ENCODE results near the gene KLK2. TPM values are rescaled to one million over a fixed set of nuclear protein-coding genes. Genes with fewer than 3 reads are reported as not detected.

KLK2 gene
- total and polyA plus RNA-seq, 2 of the 13 experiments (the other 11 are each of a cell fraction or from before 2014, with no cell fraction given) = 0.11 TPM; not detected in 1

DNA sequence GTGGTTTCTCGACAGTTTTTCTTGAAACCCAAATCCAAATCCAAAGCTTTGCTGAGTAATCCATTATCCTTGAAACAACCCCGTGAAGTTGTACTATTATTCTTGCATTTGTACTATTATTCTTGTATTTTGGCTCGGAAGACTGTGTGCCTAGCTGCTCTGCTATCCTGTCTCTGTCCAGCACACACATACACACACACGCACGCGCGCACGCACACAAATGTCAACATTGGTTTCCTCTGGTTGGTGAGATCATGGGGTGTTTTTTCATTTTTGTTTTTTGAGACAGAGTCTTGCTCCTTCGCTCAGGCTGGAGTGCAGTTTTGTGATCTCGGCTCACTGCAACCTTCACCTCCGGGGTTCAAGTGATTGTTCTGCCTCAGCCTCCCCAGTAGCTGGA, 52.9 kb downstream of the KLK2 start:
- intact Hi-C loops (cut with micrococcal nuclease; ENCODE audit: unreplicated experiment) = no loop called here
- ATAC-seq (no peak), FAIRE-seq (no peak), DNase-seq (ENCODE audit: low spot score) (no peak)
- BruUV-seq (replicated peaks) = no TSS peak
- Histone ChIP-seq H4K20me1 (ENCODE audit: insufficient read depth, low read length) (no peaks in the 10 kb centered on the region), H3K9ac (ENCODE audit: insufficient read depth, low read depth, low read length) (no peak overlapping the region), H3K4me1 (ENCODE audit: insufficient read depth, low read length) (no peaks in the 10 kb centered on the region), H2AFZ (ENCODE audit: low read length) (no peak overlapping the region), H3K4me2 (ENCODE audit: low read depth, low read length) (no peak overlapping the region), H3K9me3 (ENCODE audit: low read length) (no peaks in the 10 kb centered on the region), H3K36me3 (replicated peaks in 1 of 2; ENCODE audit: control insufficient read depth in 1 of 2, insufficient read depth in 2 of 2, low read length in 2 of 2) (no peaks in the 10 kb centered on the region), H3K27ac (ENCODE audit: extremely low read length, insufficient read depth, low read length) (no peak overlapping the region), H3K4me3 (replicated peaks in 1 of 3; ENCODE audit: insufficient read depth in 1 of 3, low read depth in 2 of 3, low read length in 3 of 3) (no peak overlapping the region), H3K27me3 (ENCODE audit: control insufficient read depth in 1 of 2, insufficient read depth in 2 of 2, low read length in 2 of 2) (no peaks in the 10 kb centered on the region; a peak in 1 of 5 replicates), H3K79me2 (ENCODE audit: insufficient read depth, low read length) (no peaks in the 10 kb centered on the region)
- WGBS (ENCODE audit: low lambda C conversion rate) = 47% methylated on average over 11 of the region's 11 CpGs
- TF ChIP-seq, protein P1, sequence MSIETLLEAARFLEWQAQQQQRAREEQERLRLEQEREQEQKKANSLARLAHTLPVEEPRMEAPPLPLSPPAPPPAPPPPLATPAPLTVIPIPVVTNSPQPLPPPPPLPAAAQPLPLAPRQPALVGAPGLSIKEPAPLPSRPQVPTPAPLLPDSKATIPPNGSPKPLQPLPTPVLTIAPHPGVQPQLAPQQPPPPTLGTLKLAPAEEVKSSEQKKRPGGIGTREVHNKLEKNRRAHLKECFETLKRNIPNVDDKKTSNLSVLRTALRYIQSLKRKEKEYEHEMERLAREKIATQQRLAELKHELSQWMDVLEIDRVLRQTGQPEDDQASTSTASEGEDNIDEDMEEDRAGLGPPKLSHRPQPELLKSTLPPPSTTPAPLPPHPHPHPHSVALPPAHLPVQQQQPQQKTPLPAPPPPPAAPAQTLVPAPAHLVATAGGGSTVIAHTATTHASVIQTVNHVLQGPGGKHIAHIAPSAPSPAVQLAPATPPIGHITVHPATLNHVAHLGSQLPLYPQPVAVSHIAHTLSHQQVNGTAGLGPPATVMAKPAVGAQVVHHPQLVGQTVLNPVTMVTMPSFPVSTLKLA (IDR thresholded peaks at IDR 0.05) = no peak
- TF ChIP-seq, protein P2, sequence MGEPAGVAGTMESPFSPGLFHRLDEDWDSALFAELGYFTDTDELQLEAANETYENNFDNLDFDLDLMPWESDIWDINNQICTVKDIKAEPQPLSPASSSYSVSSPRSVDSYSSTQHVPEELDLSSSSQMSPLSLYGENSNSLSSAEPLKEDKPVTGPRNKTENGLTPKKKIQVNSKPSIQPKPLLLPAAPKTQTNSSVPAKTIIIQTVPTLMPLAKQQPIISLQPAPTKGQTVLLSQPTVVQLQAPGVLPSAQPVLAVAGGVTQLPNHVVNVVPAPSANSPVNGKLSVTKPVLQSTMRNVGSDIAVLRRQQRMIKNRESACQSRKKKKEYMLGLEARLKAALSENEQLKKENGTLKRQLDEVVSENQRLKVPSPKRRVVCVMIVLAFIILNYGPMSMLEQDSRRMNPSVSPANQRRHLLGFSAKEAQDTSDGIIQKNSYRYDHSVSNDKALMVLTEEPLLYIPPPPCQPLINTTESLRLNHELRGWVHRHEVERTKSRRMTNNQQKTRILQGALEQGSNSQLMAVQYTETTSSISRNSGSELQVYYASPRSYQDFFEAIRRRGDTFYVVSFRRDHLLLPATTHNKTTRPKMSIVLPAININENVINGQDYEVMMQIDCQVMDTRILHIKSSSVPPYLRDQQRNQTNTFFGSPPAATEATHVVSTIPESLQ (CRISPR knock-in tag; conservative IDR thresholded peaks at IDR 0.05) = no peak
- TF ChIP-seq MTA1 (CRISPR knock-in tag; IDR thresholded peaks at IDR 0.05; ENCODE audit: borderline replicate concordance) (no peak), ERF (CRISPR knock-in tag; IDR thresholded peaks at IDR 0.05) (no peak), ZNF160 (CRISPR knock-in tag; IDR thresholded peaks at IDR 0.05) (no peak), ZFP36L1 (CRISPR knock-in tag; IDR thresholded peaks at IDR 0.05) (no peak), PRMT3 (CRISPR knock-in tag; IDR thresholded peaks at IDR 0.05; ENCODE audit: borderline replicate concordance, low read depth) (no peak), ZNF546 (CRISPR knock-in tag; conservative IDR thresholded peaks at IDR 0.05) (no peak), ATF7-NPFF (CRISPR knock-in tag; IDR thresholded peaks at IDR 0.05; ENCODE audit: low read depth) (no peak), CREM (IDR thresholded peaks at IDR 0.05) (no peak), CREM (CRISPR knock-in tag; IDR thresholded peaks at IDR 0.05) (no peak), HOXA7 (CRISPR knock-in tag; IDR thresholded peaks at IDR 0.05) (no peak), ZNF124 (CRISPR knock-in tag; IDR thresholded peaks at IDR 0.05) (no peak), RFX1 (IDR thresholded peaks at IDR 0.05) (no peak), ZFP36 (IDR thresholded peaks at IDR 0.05; ENCODE audit: borderline replicate concordance, low read depth, low read length, partially characterized antibody) (no peak), ZNF703 (CRISPR knock-in tag; IDR thresholded peaks at IDR 0.05; ENCODE audit: borderline replicate concordance) (no peak), SALL2 (CRISPR knock-in tag; IDR thresholded peaks at IDR 0.05) (no peak)
- TF ChIP-seq, protein P3, sequence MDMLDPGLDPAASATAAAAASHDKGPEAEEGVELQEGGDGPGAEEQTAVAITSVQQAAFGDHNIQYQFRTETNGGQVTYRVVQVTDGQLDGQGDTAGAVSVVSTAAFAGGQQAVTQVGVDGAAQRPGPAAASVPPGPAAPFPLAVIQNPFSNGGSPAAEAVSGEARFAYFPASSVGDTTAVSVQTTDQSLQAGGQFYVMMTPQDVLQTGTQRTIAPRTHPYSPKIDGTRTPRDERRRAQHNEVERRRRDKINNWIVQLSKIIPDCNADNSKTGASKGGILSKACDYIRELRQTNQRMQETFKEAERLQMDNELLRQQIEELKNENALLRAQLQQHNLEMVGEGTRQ (IDR thresholded peaks at IDR 0.05; ENCODE audit: low read depth, low read length) = no peak
- TF ChIP-seq, protein P3 (CRISPR knock-in tag; IDR thresholded peaks at IDR 0.05; ENCODE audit: borderline replicate concordance) = no peak
- ChIA-PET POLR2A (no interaction called here), CTCF (ENCODE audit: low intra/inter-chr PET ratio, low total read pairs) (no interaction called here)
- in situ Hi-C loops (cut with HindIII; ENCODE audit: extremely low pct_ligation_motif_present, low pct_unique_long_range_greater_than_20kb) = loop anchor here (25.0 kb wide), 1 partner anchor 161 kb away; the partner anchor contains the start of gene KLK14

Measured in HepG2 (cell line).